HepG2 (cell line): ENCODE results near the gene LHPP. TPM values are rescaled to one million over a fixed set of nuclear protein-coding genes. Genes with fewer than 3 reads are reported as not detected.

Experiments
- ATAC-seq: fragments of 200-7000 bp; cut with Tn5 transposase; 3 replicates; pipeline ENCODE4 v1.9.1; 2020; ENCODE audit warnings: mild to moderate bottlenecking, moderate library complexity
- BruUV-seq: library from RNA; stranded (reverse); fragments of 400-500 nt; replicated peaks from 2 replicates; lab custom pipeline; 2021; lab: Mats Ljungman, UMichigan
- CTCF ChIA-PET: fragments of 300-600 bp; formaldehyde crosslinking; extraction: SDS; loops from one replicate; lab custom pipeline; 2021; ENCODE audit warnings: low total read pairs, inconsistent platforms, low intra/inter-chr PET ratio; lab: Yijun Ruan, JAX
- POLR2A ChIA-PET: fragments of 350-600 bp; sonication (Branson Sonifier 250); formaldehyde crosslinking; loops from one replicate; lab custom pipeline; 2020; ENCODE audit warnings: antibody characterized with exemption, inconsistent platforms; lab: Yijun Ruan, JAX
- DNase-seq: peaks from one replicate; pipeline ENCODE4 v3.0.0-alpha.2; 2015; ENCODE audit warnings: low spot score
- FAIRE-seq: peaks from 3 replicates; lab custom pipeline; 2011; peaks lifted over from hg19 to GRCh38; lab: Jason Lieb, UNC
- H2AFZ ChIP-seq: one replicate; pipeline ENCODE4 v1.6.1; 2011; ENCODE audit warnings: low read length, inconsistent platforms
- H3K27ac ChIP-seq: fragments of 300-600 bp; 3 replicates; pipeline ENCODE4 v1.8.0; 2011; ENCODE audit warnings: mixed run types, mild to moderate bottlenecking, mixed read lengths, low read length, inconsistent platforms; ENCODE audit not compliant: insufficient read depth; ENCODE audit errors: extremely low read length
- H3K27me3 ChIP-seq, 2 experiments: fragments of 200-600 bp in 1 of 2; 2 replicates in 1 of 2; 3 replicates in 1 of 2; pipeline versions ENCODE4 v1.6.0 to v1.8.0; 2011; ENCODE audit warnings: low read length in 2 of 2, mild to moderate bottlenecking in 2 of 2, moderate library complexity in 2 of 2, inconsistent platforms in 1 of 2; ENCODE audit not compliant: insufficient read depth in 2 of 2, control insufficient read depth in 1 of 2
- H3K36me3 ChIP-seq, 2 experiments: fragments of 200-600 bp in 1 of 2; replicated peaks in 1 of 2; 2 replicates in 1 of 2; 3 replicates in 1 of 2; pipeline versions ENCODE4 v1.5.1 to v1.8.0; 2011; ENCODE audit warnings: low read length in 2 of 2, inconsistent platforms in 1 of 2; ENCODE audit not compliant: insufficient read depth in 2 of 2, control insufficient read depth in 1 of 2
- H3K4me1 ChIP-seq: 2 replicates; pipeline ENCODE4 v1.5.1; 2012; ENCODE audit warnings: low read length, inconsistent platforms; ENCODE audit not compliant: insufficient read depth
- H3K4me2 ChIP-seq: 2 replicates; pipeline ENCODE4 v1.6.0; 2011; ENCODE audit warnings: low read depth, low read length, inconsistent platforms
- H3K4me3 ChIP-seq, 3 experiments: fragments of 200-600 bp in 1 of 3; sonication (generic), shearing (Covaris generic) in 1 of 3; replicated peaks in 1 of 3; 2 replicates each; pipeline ENCODE4 v1.5.1; 2011 to 2016; ENCODE audit warnings: low read length in 3 of 3, inconsistent platforms in 2 of 3, low read depth in 2 of 3, mild to moderate bottlenecking in 2 of 3, control low read depth in 1 of 3, mixed read lengths in 1 of 3; ENCODE audit not compliant: insufficient read depth in 1 of 3
- H3K79me2 ChIP-seq: one replicate; pipeline ENCODE4 v1.6.1; 2011; ENCODE audit warnings: low read length, inconsistent platforms; ENCODE audit not compliant: insufficient read depth
- H3K9ac ChIP-seq: 2 replicates; pipeline ENCODE4 v1.6.0; 2011; ENCODE audit warnings: mild to moderate bottlenecking, low read depth, low read length, inconsistent platforms; ENCODE audit not compliant: insufficient read depth
- H3K9me3 ChIP-seq: 2 replicates; pipeline ENCODE4 v1.5.1; 2012; ENCODE audit warnings: mild to moderate bottlenecking, low read length
- H4K20me1 ChIP-seq: 2 replicates; pipeline ENCODE4 v1.6.0; 2011; ENCODE audit warnings: inconsistent platforms, mild to moderate bottlenecking, low read length, moderate library complexity; ENCODE audit not compliant: insufficient read depth
- AHR ChIP-seq: IDR thresholded peaks from 2 replicates; pipeline ENCODE4 v1.6.1; 2018; ENCODE audit warnings: missing genetic modification reagents, missing compliant biosample characterization
- ASH2L ChIP-seq: fragments of 300-600, 200-600 bp; sonication (generic); IDR thresholded peaks from 2 replicates; pipeline ENCODE4 v1.7.0; 2017; ENCODE audit warnings: low read depth, mild to moderate bottlenecking, moderate library complexity, mixed read lengths, low read length; ENCODE audit not compliant: insufficient read length
- ELF4 ChIP-seq: sonication (generic); formaldehyde crosslinking; IDR thresholded peaks from 2 replicates; pipeline ENCODE4 v1.5.0; 2020; ENCODE audit warnings: missing genetic modification reagents, mild to moderate bottlenecking, moderate library complexity, borderline replicate concordance
- GLI4 ChIP-seq: sonication (generic); formaldehyde crosslinking; IDR thresholded peaks from 2 replicates; pipeline ENCODE4 v1.5.1; 2020; ENCODE audit warnings: missing genetic modification reagents, mild to moderate bottlenecking, moderate library complexity, borderline replicate concordance
- HOXA5 ChIP-seq: sonication (generic); formaldehyde crosslinking; IDR thresholded peaks from 2 replicates; pipeline ENCODE4 v1.4.0; 2020; ENCODE audit warnings: missing genetic modification reagents
- JUN ChIP-seq: sonication (generic); formaldehyde crosslinking; IDR thresholded peaks from 2 replicates; pipeline ENCODE4 v1.4.0; 2020; ENCODE audit warnings: mild to moderate bottlenecking, missing genetic modification reagents
- MEF2D ChIP-seq: sonication (generic); formaldehyde crosslinking; IDR thresholded peaks from 2 replicates; pipeline ENCODE4 v1.5.1; 2020; ENCODE audit warnings: mild to moderate bottlenecking, missing genetic modification reagents
- NAIF1 ChIP-seq: sonication (generic); formaldehyde crosslinking; IDR thresholded peaks from 2 replicates; pipeline ENCODE4 v1.5.0; 2020; ENCODE audit warnings: mild to moderate bottlenecking, missing genetic modification reagents, borderline replicate concordance
- RELA ChIP-seq: sonication (generic); formaldehyde crosslinking; IDR thresholded peaks from 2 replicates; pipeline ENCODE4 v1.4.0; 2020; ENCODE audit warnings: missing genetic modification reagents
- TCF7 ChIP-seq: sonication (generic); IDR thresholded peaks from 2 replicates; pipeline ENCODE4 v1.6.1; 2016; ENCODE audit warnings: antibody characterized with exemption, low read depth
- THYN1 ChIP-seq: sonication (generic); formaldehyde crosslinking; IDR thresholded peaks from 2 replicates; pipeline ENCODE4 v1.8.1; 2023; ENCODE audit warnings: low read depth, mild to moderate bottlenecking, moderate library complexity, missing genetic modification reagents, borderline replicate concordance
- TSC22D2 ChIP-seq: sonication (generic); formaldehyde crosslinking; IDR thresholded peaks from 2 replicates; pipeline ENCODE4 v1.5.1; 2020; ENCODE audit warnings: missing genetic modification reagents, mild to moderate bottlenecking, borderline replicate concordance
- ZNF207 ChIP-seq: fragments of 450-650 bp; IDR thresholded peaks from 2 replicates; pipeline ENCODE4 v1.6.1; 2016; ENCODE audit warnings: antibody characterized with exemption, borderline replicate concordance
- ZNF326 ChIP-seq: sonication (generic); formaldehyde crosslinking; IDR thresholded peaks from 2 replicates; pipeline ENCODE4 v1.4.0; 2020; ENCODE audit warnings: missing genetic modification reagents, borderline replicate concordance
- ZNF562 ChIP-seq: sonication (generic); formaldehyde crosslinking; IDR thresholded peaks from 2 replicates; pipeline ENCODE4 v1.8.0; 2022; ENCODE audit warnings: missing genetic modification reagents, borderline replicate concordance
- ZNF563 ChIP-seq: sonication (generic); formaldehyde crosslinking; IDR thresholded peaks from 2 replicates; pipeline ENCODE4 v1.8.0; 2022; ENCODE audit warnings: mild to moderate bottlenecking, moderate library complexity, missing genetic modification reagents
- ZNF75D ChIP-seq: sonication (generic); formaldehyde crosslinking; IDR thresholded peaks from 2 replicates; pipeline ENCODE4 v1.8.1; 2023; ENCODE audit warnings: missing genetic modification reagents, mild to moderate bottlenecking, borderline replicate concordance
- ZNF766 ChIP-seq: sonication (generic); formaldehyde crosslinking; IDR thresholded peaks from 2 replicates; pipeline ENCODE4 v1.5.0; 2020; ENCODE audit warnings: missing genetic modification reagents, borderline replicate concordance
- WGBS: methylation state at CpG from one replicate; pipeline ENCODE4 v1.1.6; 2017; ENCODE audit warnings: low lambda C conversion rate; 5-methylcytosine and 5-hydroxymethylcytosine counted together
- in situ Hi-C: cut with HindIII; loops from 2 replicates; pipeline ENCODE4 v1.10.0; 2017; ENCODE audit warnings: low pct_unique_long_range_greater_than_20kb; ENCODE audit not compliant: extremely low pct_ligation_motif_present
- intact Hi-C: fragments of 100-400 bp; cut with micrococcal nuclease; formaldehyde crosslinking; loops from one replicate; pipeline ENCODE4 v1.10.0; 2022; ENCODE audit not compliant: unreplicated experiment
- polyA plus RNA-seq, 8 experiments: library from polyadenylated mRNA; depleted of rRNA in 3 of 8; stranded (reverse) in 7 of 8; unstranded in 1 of 8; fragments of >200 nt; fragmentation: Illumina TruSeq in 4 of 8; extraction: Trizol in 4 of 8; gene quantifications; 2 replicates each; pipeline versions ENCODE4 v1.2.1 to v1.2.3, GENCODE V29; 2011 to 2016; ENCODE audit warnings: low read depth in 4 of 8, missing spikeins in 1 of 8, mixed read lengths in 1 of 8; ENCODE audit not compliant: insufficient read depth in 1 of 8
- total RNA-seq, 5 experiments: library from RNA; depleted of rRNA; stranded (reverse); fragments of >200 nt; fragmentation: Illumina TruSeq; extraction: Trizol; gene quantifications; 2 replicates each; pipeline ENCODE4 v1.2.3, GENCODE V29; 2016; ENCODE audit warnings: low read depth in 1 of 5
- TF ChIP-seq, protein P1 (sequence below): sonication (generic); formaldehyde crosslinking; IDR thresholded peaks from 2 replicates; pipeline ENCODE4 v1.4.0; 2020; ENCODE audit warnings: missing genetic modification reagents

The LHPP gene
- total and polyA plus RNA-seq, 2 of the 13 experiments (the other 11 are each of a cell fraction or from before 2014, with no cell fraction given), result 5.2 to 13.1 TPM

DNA sequence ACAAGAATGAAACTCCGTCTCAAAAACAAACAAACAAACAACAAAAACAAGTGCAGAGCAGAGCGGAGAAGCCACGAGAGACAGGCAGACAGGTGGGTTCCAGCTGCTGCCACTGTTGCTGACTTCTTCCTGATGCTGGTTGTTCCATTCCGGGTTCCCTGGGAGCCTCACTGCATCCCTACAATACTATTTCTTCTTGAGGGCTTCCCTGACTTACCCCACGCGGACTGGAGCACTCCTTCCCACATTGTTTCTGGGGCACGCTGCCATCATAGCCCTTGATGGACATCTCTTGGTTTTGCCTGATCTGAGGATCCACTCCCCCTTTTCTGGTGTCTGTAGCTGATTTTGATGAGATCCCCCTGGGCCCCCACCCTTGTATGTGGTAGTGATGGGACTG lies 6.2 kb upstream of the LHPP start:
- H3K27ac ChIP-seq, result no peak overlapping the region
- H3K27me3 ChIP-seq, result peaks cover 0 to 30% of the 10 kb centered on the region in 2 experiments; a peak in 3 of 5 replicates
- no peak overlapping the region for H3K4me3 ChIP-seq
- in situ Hi-C loops, result no loop called here
- TF ChIP-seq TSC22D2 (CRISPR knock-in tag) (no peak), ZNF766 (CRISPR knock-in tag) (no peak), ZNF563 (CRISPR knock-in tag) (no peak), ZNF75D (CRISPR knock-in tag) (no peak), TCF7 (no peak), RELA (CRISPR knock-in tag) (no peak), ASH2L (no peak), ZNF562 (CRISPR knock-in tag) (no peak), MEF2D (no peak), ELF4 (no peak), HOXA5 (no peak), NAIF1 (CRISPR knock-in tag) (no peak), ZNF207 (no peak), JUN (CRISPR knock-in tag) (no peak), THYN1 (CRISPR knock-in tag) (no peak), ZNF326 (CRISPR knock-in tag) (no peak), GLI4 (CRISPR knock-in tag) (no peak), AHR (no peak)
- TF ChIP-seq, protein P1, sequence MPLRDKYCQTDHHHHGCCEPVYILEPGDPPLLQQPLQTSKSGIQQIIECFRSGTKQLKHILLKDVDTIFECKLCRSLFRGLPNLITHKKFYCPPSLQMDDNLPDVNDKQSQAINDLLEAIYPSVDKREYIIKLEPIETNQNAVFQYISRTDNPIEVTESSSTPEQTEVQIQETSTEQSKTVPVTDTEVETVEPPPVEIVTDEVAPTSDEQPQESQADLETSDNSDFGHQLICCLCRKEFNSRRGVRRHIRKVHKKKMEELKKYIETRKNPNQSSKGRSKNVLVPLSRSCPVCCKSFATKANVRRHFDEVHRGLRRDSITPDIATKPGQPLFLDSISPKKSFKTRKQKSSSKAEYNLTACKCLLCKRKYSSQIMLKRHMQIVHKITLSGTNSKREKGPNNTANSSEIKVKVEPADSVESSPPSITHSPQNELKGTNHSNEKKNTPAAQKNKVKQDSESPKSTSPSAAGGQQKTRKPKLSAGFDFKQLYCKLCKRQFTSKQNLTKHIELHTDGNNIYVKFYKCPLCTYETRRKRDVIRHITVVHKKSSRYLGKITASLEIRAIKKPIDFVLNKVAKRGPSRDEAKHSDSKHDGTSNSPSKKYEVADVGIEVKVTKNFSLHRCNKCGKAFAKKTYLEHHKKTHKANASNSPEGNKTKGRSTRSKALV, result no peak
- intact Hi-C loops, result no loop called here
- ChIA-PET CTCF (no interaction called here), POLR2A (no interaction called here)
- no peak overlapping the region for H3K9ac ChIP-seq
- H3K36me3 ChIP-seq, result no peaks in the 10 kb centered on the region
- H3K9me3 ChIP-seq, result no peaks in the 10 kb centered on the region
- H4K20me1 ChIP-seq, result no peaks in the 10 kb centered on the region
- ATAC-seq (no peak), FAIRE-seq (no peak), DNase-seq (no peak)
- peaks cover 21% of the 10 kb centered on the region for H3K4me1 ChIP-seq
- WGBS, result 66% methylated on average over 7 of the region's 7 CpGs
- no peaks in the 10 kb centered on the region for H3K79me2 ChIP-seq
- no peak overlapping the region for H2AFZ ChIP-seq
- BruUV-seq, result no TSS peak
- no peak overlapping the region for H3K4me2 ChIP-seq
